Gastrocnemius medialis (tissue), 4 donors: Measurements from ENCODE around the gene FSTL1. TPM values are rescaled to one million over a fixed set of nuclear protein-coding genes. Genes with fewer than 3 reads are reported as not detected.

ENCODE experiments used
- ATAC-seq, 2 donors: fragments of 150-250 bp; one replicate each; pipeline ENCODE4 v1.9.1; 2016
- DNase-seq, 2 donors: peaks; one replicate each; pipeline ENCODE4 v3.0.0-alpha.2; 2019
- H3K27ac ChIP-seq, 4 donors: fragments of 200-600 bp; sonication (generic); 1 replicate in 1 of 4; 2 replicates in 3 of 4; pipeline ENCODE4 v1.5.1; 2016 to 2018; ENCODE audit warnings: mild to moderate bottlenecking in 2 of 4, moderate library complexity in 1 of 4
- H3K27me3 ChIP-seq, 3 donors: fragments of 200-600 bp; sonication (generic) in 2 of 3; 1 replicate in 1 of 3; 2 replicates in 2 of 3; pipeline versions ENCODE4 v1.5.1 to v1.6.0; 2016 to 2019; ENCODE audit warnings: mild to moderate bottlenecking in 1 of 3, moderate library complexity in 1 of 3
- H3K36me3 ChIP-seq, 2 donors: fragments of 200-600 bp; sonication (generic) in 1 of 2; one replicate each; pipeline ENCODE4 v1.5.1; 2017 to 2018
- H3K4me1 ChIP-seq, 2 donors: fragments of 200-600 bp; sonication (generic) in 1 of 2; one replicate each; pipeline ENCODE4 v1.5.1; 2016 to 2017; ENCODE audit warnings: mild to moderate bottlenecking in 2 of 2
- H3K4me3 ChIP-seq, 4 donors: fragments of 200-600 bp; sonication (generic) in 3 of 4; 1 replicate in 1 of 4; 2 replicates in 3 of 4; pipeline ENCODE4 v1.5.1; 2016 to 2019; ENCODE audit warnings: mild to moderate bottlenecking in 2 of 4
- H3K9me3 ChIP-seq, 3 donors: fragments of 200-600 bp; sonication (generic) in 2 of 3; 1 replicate in 1 of 3; 2 replicates in 2 of 3; pipeline ENCODE4 v1.5.1; 2016 to 2019
- POLR2A ChIP-seq, 2 donors: fragments of 450-650 bp; IDR thresholded peaks; one replicate each; pipeline ENCODE4 v1.6.1; 2017; ENCODE audit warnings: antibody characterized with exemption in 2 of 2, mild to moderate bottlenecking in 2 of 2, moderate library complexity in 2 of 2
- in situ Hi-C, 4 donors: fragments of 200-750 bp; cut with MboI; loops; one replicate each; pipeline versions ENCODE4 v1.15.0 to v1.8.0; 2017; ENCODE audit warnings: low sequenced_read_pairs in 4 of 4
- intact Hi-C: fragments of 100-400 bp; cut with DNase I; formaldehyde crosslinking; loops from one replicate; pipeline ENCODE4 v1.15.1; 2023; ENCODE audit warnings: low total_unique reads
- total RNA-seq, 4 donors: library from RNA; depleted of rRNA; stranded (reverse); fragments of >200 nt; gene quantifications; one replicate each; pipeline versions ENCODE4 v1.1.0 to v1.2.3, GENCODE V29; 2016
- TF ChIP-seq, protein P1 (sequence below), 5 experiments: fragments of 450-650 bp in 3 of 5; fragments of 200-600 bp in 2 of 5; sonication (generic) in 2 of 5; IDR thresholded peaks in 4 of 5; conservative IDR thresholded peaks in 1 of 5; 1 replicate in 4 of 5; 2 replicates in 1 of 5; pipeline ENCODE4 v1.5.1; 2016 to 2019; ENCODE audit warnings: antibody characterized with exemption in 5 of 5, mild to moderate bottlenecking in 3 of 5, moderate library complexity in 3 of 5

Gene FSTL1
- total RNA-seq, 4 donors from 2014 or later: 33.4 to 77.5 (median 44.0) TPM

GRCh38 chr3:120418446-120418845 is 32.3 kb downstream of the FSTL1 start:
- Histone ChIP-seq H3K4me3 (no peak overlapping the region), H3K4me1 (peaks cover 34 to 46% of the 10 kb centered on the region in 2 donors)

GRCh38 chr3:120417272-120417911 is 33.4 kb downstream of the FSTL1 start:
- Histone ChIP-seq H3K27me3 (no peaks in the 10 kb centered on the region), H3K27ac (peak overlapping the region; percentile 21 to 68 (median 58)), H3K36me3 (no peaks in the 10 kb centered on the region), H3K4me3 (peak overlapping the region; percentile 31 to 54 (median 46)), H3K4me1 (peaks cover 34 to 41% of the 10 kb centered on the region in 2 donors), H3K9me3 (no peaks in the 10 kb centered on the region)
- in situ Hi-C loops: loop anchor here in 3 of 4 donors (10.0 to 25.0 kb wide), 2 partner anchors 173 to 530 kb away; no protein-coding TSS in a partner anchor
- peak in 1 of 2 donors; percentile 52 for TF ChIP-seq POLR2A (IDR thresholded peaks at IDR 0.05)
- TF ChIP-seq, protein P1, sequence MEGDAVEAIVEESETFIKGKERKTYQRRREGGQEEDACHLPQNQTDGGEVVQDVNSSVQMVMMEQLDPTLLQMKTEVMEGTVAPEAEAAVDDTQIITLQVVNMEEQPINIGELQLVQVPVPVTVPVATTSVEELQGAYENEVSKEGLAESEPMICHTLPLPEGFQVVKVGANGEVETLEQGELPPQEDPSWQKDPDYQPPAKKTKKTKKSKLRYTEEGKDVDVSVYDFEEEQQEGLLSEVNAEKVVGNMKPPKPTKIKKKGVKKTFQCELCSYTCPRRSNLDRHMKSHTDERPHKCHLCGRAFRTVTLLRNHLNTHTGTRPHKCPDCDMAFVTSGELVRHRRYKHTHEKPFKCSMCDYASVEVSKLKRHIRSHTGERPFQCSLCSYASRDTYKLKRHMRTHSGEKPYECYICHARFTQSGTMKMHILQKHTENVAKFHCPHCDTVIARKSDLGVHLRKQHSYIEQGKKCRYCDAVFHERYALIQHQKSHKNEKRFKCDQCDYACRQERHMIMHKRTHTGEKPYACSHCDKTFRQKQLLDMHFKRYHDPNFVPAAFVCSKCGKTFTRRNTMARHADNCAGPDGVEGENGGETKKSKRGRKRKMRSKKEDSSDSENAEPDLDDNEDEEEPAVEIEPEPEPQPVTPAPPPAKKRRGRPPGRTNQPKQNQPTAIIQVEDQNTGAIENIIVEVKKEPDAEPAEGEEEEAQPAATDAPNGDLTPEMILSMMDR (IDR thresholded peaks at IDR 0.05 in 4 of 5, conservative IDR thresholded peaks at IDR 0.05 in 1 of 5): peak; percentile 82 to 92 (median 86)
- intact Hi-C loops: loop anchor here (1.0 to 5.0 kb wide), 5 partner anchors 69 to 525 kb away; partner anchors contain the start of gene LRRC58
- DNase-seq: peak; percentile 82 to 91
- peak; percentile 99 for ATAC-seq

More at GRCh38 chr3:120418446-120418845, 32.3 kb downstream of the FSTL1 start:
- no peak for ATAC-seq
- TF ChIP-seq, protein P1 (IDR thresholded peaks at IDR 0.05 in 4 of 5, conservative IDR thresholded peaks at IDR 0.05 in 1 of 5): no peak
- no peak for TF ChIP-seq POLR2A (IDR thresholded peaks at IDR 0.05)
- Histone ChIP-seq H3K36me3 (no peaks in the 10 kb centered on the region), H3K27me3 (no peaks in the 10 kb centered on the region), H3K9me3 (no peaks in the 10 kb centered on the region), H3K27ac (peak overlapping the region; percentile 2 to 67 (median 36))
- DNase-seq: no peak
- in situ Hi-C loops (loop anchor here in 3 of 4 donors (10.0 to 25.0 kb wide), 2 partner anchors 174 to 531 kb away; no protein-coding TSS in a partner anchor), intact Hi-C loops (loop anchor here (2.0 to 5.0 kb wide), 2 partner anchors 88 to 321 kb away; no protein-coding TSS in a partner anchor)

DNA sequence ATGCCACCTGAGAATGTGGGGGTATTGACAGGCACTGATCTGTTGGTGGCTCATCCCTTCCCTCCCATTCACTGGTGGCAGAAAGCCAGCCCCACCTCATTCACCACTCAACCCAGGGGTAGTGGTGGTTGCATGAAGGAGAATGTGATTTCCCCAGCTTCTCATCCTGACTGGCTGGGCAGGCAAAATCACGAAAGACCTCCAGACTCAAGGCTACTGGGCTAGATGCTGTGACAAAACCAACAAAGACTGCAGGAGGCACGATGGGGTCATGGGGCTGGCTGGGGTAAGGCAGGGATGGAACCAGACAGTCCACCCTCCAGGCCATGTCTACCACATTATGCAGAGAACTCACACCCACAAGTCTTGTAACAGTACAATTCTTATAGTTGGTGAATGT is 33.9 kb downstream of the FSTL1 start:
- ATAC-seq (peak; percentile 11 to 12), DNase-seq (no peak)
- Histone ChIP-seq H3K36me3 (no peaks in the 10 kb centered on the region), H3K9me3 (no peaks in the 10 kb centered on the region), H3K27me3 (no peaks in the 10 kb centered on the region), H3K4me3 (peak overlapping the region; percentile 31 to 54 (median 46)), H3K4me1 (peaks cover 34 to 39% of the 10 kb centered on the region in 2 donors), H3K27ac (peak overlapping the region in 3 of 4 donors; percentile 17 to 67 (median 35))
- in situ Hi-C loops: loop anchor here in 3 of 4 donors (10.0 to 25.0 kb wide), 2 partner anchors 172 to 530 kb away; no protein-coding TSS in a partner anchor
- TF ChIP-seq, protein P1 (IDR thresholded peaks at IDR 0.05 in 4 of 5, conservative IDR thresholded peaks at IDR 0.05 in 1 of 5): no peak
- TF ChIP-seq POLR2A (IDR thresholded peaks at IDR 0.05): no peak
- intact Hi-C loops: loop anchor here (1.0 to 5.0 kb wide), 5 partner anchors 68 to 525 kb away; partner anchors contain the start of gene LRRC58

DNA sequence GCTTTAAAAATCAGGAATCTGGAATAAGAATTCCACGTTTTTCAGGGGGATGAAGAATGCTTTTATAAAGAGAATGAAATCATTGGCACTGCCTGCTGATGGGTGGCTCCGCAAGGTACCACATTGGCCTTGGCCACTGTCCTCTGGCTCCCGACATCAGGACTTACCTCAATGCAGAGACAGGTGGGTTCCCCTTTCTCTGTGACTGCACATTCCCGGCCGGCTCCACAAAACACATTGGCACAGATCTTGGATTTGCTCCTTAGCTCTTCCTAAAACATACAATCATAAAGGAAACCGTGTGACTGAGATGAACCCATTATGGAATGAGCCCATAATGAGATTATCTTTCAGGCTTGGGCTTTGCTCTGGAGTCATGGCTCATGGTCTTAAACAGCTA is 35.0 kb downstream of the FSTL1 start:
- Histone ChIP-seq H3K36me3 (no peaks in the 10 kb centered on the region), H3K27me3 (no peaks in the 10 kb centered on the region), H3K4me1 (peaks cover 30% of the 10 kb centered on the region in 2 donors), H3K4me3 (no peak overlapping the region), H3K9me3 (no peaks in the 10 kb centered on the region), H3K27ac (no peak overlapping the region)
- no peak for DNase-seq
- no peak for ATAC-seq
- intact Hi-C loops: loop anchor here (2.0 to 5.0 kb wide), 2 partner anchors 67 to 318 kb away; partner anchors contain the start of gene LRRC58
- in situ Hi-C loops: loop anchor here in 3 of 4 donors (10.0 to 25.0 kb wide), 2 partner anchors 171 to 528 kb away; no protein-coding TSS in a partner anchor
- TF ChIP-seq, protein P1 (IDR thresholded peaks at IDR 0.05 in 4 of 5, conservative IDR thresholded peaks at IDR 0.05 in 1 of 5): no peak
- TF ChIP-seq POLR2A (IDR thresholded peaks at IDR 0.05): no peak
